GM19035 (cell line): ENCODE results near the gene ALG14.

Experiments used
- ATAC-seq: cut with Tn5 transposase; IDR thresholded peaks from one replicate; pipeline ENCODE4 v1.9.1; 2021; ENCODE audit not compliant: unreplicated experiment

ALG14 gene

GRCh38 chr1:94986783-94987182 is 86.0 kb downstream of the ALG14 start:
- ATAC-seq, result no peak

- no peak for ATAC-seq
These were observed 89.5 kb downstream of the ALG14 start for GRCh38 chr1:94983171-94983739.

GRCh38 chr1:94982398-94982797 is 90.4 kb downstream of the ALG14 start:
- ATAC-seq, result no peak

- ATAC-seq, result no peak
These were observed 91.2 kb downstream of the ALG14 start for GRCh38 chr1:94981575-94981973.

GRCh38 chr1:94980582-94981574 is 91.9 kb downstream of the ALG14 start:
- ATAC-seq, result no peak

GRCh38 chr1:94979656-94980581 is 92.8 kb downstream of the ALG14 start:
- ATAC-seq, result no peak

GRCh38 chr1:94979131-94979530 is 93.6 kb downstream of the ALG14 start:
- no peak for ATAC-seq

- ATAC-seq, result no peak
These were observed 94.3 kb downstream of the ALG14 start for GRCh38 chr1:94978401-94978800.

GRCh38 chr1:94976971-94977548 is 95.7 kb downstream of the ALG14 start:
- no peak for ATAC-seq

GRCh38 chr1:94974824-94975223 is 97.9 kb downstream of the ALG14 start:
- ATAC-seq, result no peak

GRCh38 chr1:94974241-94974640 is 98.5 kb downstream of the ALG14 start:
- ATAC-seq, result no peak

GRCh38 chr1:94973309-94973922 is 99.3 kb downstream of the ALG14 start:
- no peak for ATAC-seq

GRCh38 chr1:94971491-94971924 is 101.2 kb downstream of the ALG14 start:
- ATAC-seq, result no peak

- ATAC-seq, result no peak
These were observed 102.0 kb downstream of the ALG14 start for GRCh38 chr1:94970783-94971182.

- ATAC-seq, result no peak
These were observed 103.6 kb downstream of the ALG14 start for GRCh38 chr1:94969137-94969536.

- no peak for ATAC-seq
These were observed 106.7 kb downstream of the ALG14 start for GRCh38 chr1:94966033-94966432.

- ATAC-seq, result no peak
These were observed 108.9 kb downstream of the ALG14 start for GRCh38 chr1:94963864-94964263.

GRCh38 chr1:94962409-94963265 is 110.1 kb downstream of the ALG14 start:
- ATAC-seq, result peak; percentile 93

GRCh38 chr1:94961988-94962387 is 110.8 kb downstream of the ALG14 start:
- no peak for ATAC-seq
